B cell (primary cell): ENCODE measurements around the gene BTBD6. TPM values are rescaled to one million over a fixed set of nuclear protein-coding genes. Genes with fewer than 3 reads are reported as not detected.

Source experiments
- ATAC-seq: fragments of 200-7000 bp; cut with Tn5 transposase; one replicate; pipeline ENCODE4 v1.10.0; 2021; ENCODE audit warnings: low read depth, mild to moderate bottlenecking, moderate number of reproducible peaks, moderate library complexity
- CTCF ChIA-PET: fragments of 350-600 bp; sonication (Branson Sonifier 250); formaldehyde crosslinking; loops from one replicate; lab custom pipeline; 2021; ENCODE audit warnings: antibody characterized with exemption, inconsistent platforms; lab: Charles Lee
- POLR2A ChIA-PET: fragments of 350-600 bp; sonication (Branson Sonifier 250); formaldehyde crosslinking; loops from one replicate; lab custom pipeline; 2021; ENCODE audit warnings: antibody characterized with exemption; lab: Charles Lee
- DNase-seq: peaks from one replicate; pipeline ENCODE4 v3.0.0; 2013
- H2AFZ ChIP-seq: 2 replicates; pipeline ENCODE4 v1.6.1; 2012; ENCODE audit warnings: mild to moderate bottlenecking, low read depth, low read length; ENCODE audit not compliant: insufficient read depth, poor library complexity, severe bottlenecking
- H3K27ac ChIP-seq, 2 donors: 1 replicate in 1 of 2; 2 replicates in 1 of 2; pipeline ENCODE4 v1.5.1; 2012 to 2013; ENCODE audit warnings: low read length in 2 of 2, mild to moderate bottlenecking in 2 of 2, moderate library complexity in 1 of 2
- H3K27me3 ChIP-seq, 4 experiments: fragments of 200-600 bp in 1 of 4; sonication (generic) in 1 of 4; replicated peaks in 1 of 4; 1 replicate in 2 of 4; 2 replicates in 2 of 4; pipeline versions ENCODE4 v1.6.1 to v1.7.0; 2013 to 2016; ENCODE audit warnings: low read length in 3 of 4, mild to moderate bottlenecking in 2 of 4, mixed read lengths in 1 of 4, moderate library complexity in 1 of 4; ENCODE audit not compliant: insufficient read depth in 4 of 4, control insufficient read depth in 3 of 4; ENCODE audit errors: control extremely low read depth in 1 of 4
- H3K36me3 ChIP-seq, 2 experiments: replicated peaks in 1 of 2; 1 replicate in 1 of 2; 2 replicates in 1 of 2; pipeline versions ENCODE4 v1.6.1 to v1.7.1; 2013; ENCODE audit warnings: low read length in 1 of 2; ENCODE audit not compliant: insufficient read depth in 2 of 2, control insufficient read depth in 1 of 2; ENCODE audit errors: control extremely low read depth in 1 of 2, extremely low read depth in 1 of 2
- H3K4me1 ChIP-seq, 2 donors: fragments of 200-600 bp in 1 of 2; sonication (generic) in 1 of 2; 1 replicate in 1 of 2; 2 replicates in 1 of 2; pipeline versions ENCODE4 v1.5.1 to v1.6.1; 2013 to 2017; ENCODE audit warnings: low read length in 2 of 2; ENCODE audit not compliant: control insufficient read depth in 2 of 2, insufficient read depth in 2 of 2
- H3K4me2 ChIP-seq: replicated peaks from 2 replicates; pipeline ENCODE3; 2012; ENCODE audit warnings: mild to moderate bottlenecking, low read depth, low read length; ENCODE audit not compliant: poor library complexity, severe bottlenecking
- H3K4me3 ChIP-seq, 5 experiments: fragments of 200-600 bp in 1 of 5; sonication (generic) in 1 of 5; 1 replicate in 3 of 5; 2 replicates in 2 of 5; pipeline versions ENCODE4 v1.5.1 to v1.7.0; 2011 to 2016; ENCODE audit warnings: low read length in 4 of 5, mild to moderate bottlenecking in 4 of 5, low read depth in 2 of 5, control low read depth in 1 of 5, moderate library complexity in 1 of 5; ENCODE audit not compliant: insufficient read depth in 1 of 5; ENCODE audit errors: control extremely low read depth in 1 of 5, extremely low read depth in 1 of 5
- H3K79me2 ChIP-seq: fragments of 200-600 bp; sonication (generic); one replicate; pipeline ENCODE4 v1.6.0; 2016; ENCODE audit warnings: low read length; ENCODE audit not compliant: control insufficient read depth, insufficient read depth
- H3K9ac ChIP-seq: fragments of 200-600 bp; sonication (generic); 2 replicates; pipeline ENCODE4 v1.6.1; 2017; ENCODE audit warnings: mild to moderate bottlenecking, low read length, moderate library complexity
- H3K9me3 ChIP-seq, 3 donors: one replicate each; pipeline versions ENCODE4 v1.6.1 to v1.7.1; 2013; ENCODE audit warnings: low read length in 2 of 3; ENCODE audit not compliant: control insufficient read depth in 2 of 3, insufficient read depth in 1 of 3; ENCODE audit errors: control extremely low read depth in 1 of 3
- H4K20me1 ChIP-seq: 2 replicates; pipeline ENCODE4 v1.6.0; 2012; ENCODE audit warnings: mild to moderate bottlenecking, low read length; ENCODE audit not compliant: insufficient read depth, control insufficient read depth, poor library complexity, severe bottlenecking
- H3K27ac Mint-ChIP-seq: one replicate; pipeline ENCODE4 v1.8.0; 2021; ENCODE audit warnings: mixed read lengths
- H3K27me3 Mint-ChIP-seq: one replicate; pipeline ENCODE4 v1.8.0; 2021; ENCODE audit warnings: mixed read lengths
- H3K4me1 Mint-ChIP-seq: one replicate; pipeline ENCODE4 v1.8.0; 2021; ENCODE audit warnings: mixed read lengths
- H3K4me3 Mint-ChIP-seq: one replicate; pipeline ENCODE4 v1.8.0; 2021; ENCODE audit warnings: mixed read lengths
- H3K9me3 Mint-ChIP-seq: one replicate; pipeline ENCODE4 v1.8.0; 2022; ENCODE audit warnings: mixed read lengths; ENCODE audit not compliant: insufficient read depth
- CTCF ChIP-seq: fragments of 200-600 bp; IDR thresholded peaks from one replicate; pipeline ENCODE4 v1.8.0; 2022; ENCODE audit warnings: antibody characterized with exemption, mild to moderate bottlenecking
- EZH2 ChIP-seq: IDR thresholded peaks from 2 replicates; pipeline ENCODE4 v1.6.1; 2012; ENCODE audit warnings: borderline replicate concordance, low read depth, mild to moderate bottlenecking, moderate library complexity, low read length; ENCODE audit not compliant: insufficient read depth, poor library complexity, severe bottlenecking
- WGBS: methylation state at CpG from one replicate; pipeline ENCODE4 v1.1.5; 2013; ENCODE audit warnings: missing lambda C conversion rate; ENCODE audit not compliant: insufficient coverage; 5-methylcytosine and 5-hydroxymethylcytosine counted together
- intact Hi-C: fragments of 100-400 bp; cut with micrococcal nuclease; formaldehyde crosslinking; loops from one replicate; pipeline ENCODE4 v1.10.0; 2022
- polyA plus RNA-seq: library from polyadenylated mRNA; depleted of rRNA; stranded (reverse); fragments of >200 nt; gene quantifications from 2 replicates; pipeline ENCODE4 v1.2.3, GENCODE V29; 2012
- total RNA-seq, 2 donors: library from RNA; stranded (reverse); fragments of 120-200 nt in 1 of 2; gene quantifications; 1 replicate in 1 of 2; 2 replicates in 1 of 2; pipeline versions ENCODE4 v1.2.3 to v1.2.4, GENCODE V29; 2013 to 2022

BTBD6 gene
- total and polyA plus RNA-seq, 2 donors (not counting 1 experiment from before 2014, with no cell fraction given) = 33.4 to 36.1 TPM

GRCh38 chr14:105249182-105250007 is 1.1 kb downstream of the BTBD6 start:
- no peak for DNase-seq
- Mint-ChIP-seq H3K4me1 (peaks cover 34% of the 10 kb centered on the region), H3K9me3 (no peaks in the 10 kb centered on the region), H3K27ac (peak overlapping the region; percentile 68), H3K4me3 (peak overlapping the region; percentile 78), H3K27me3 (no peaks in the 10 kb centered on the region)
- CTCF ChIA-PET = interaction anchor here (0.6 to 1.2 kb wide), 2 partner anchors 13 to 1249 kb away, joined by 3 read pairs; no protein-coding TSS in a partner anchor
- no peak for ATAC-seq
- H3K27me3 ChIP-seq = no peaks in the 10 kb centered on the region
- H3K27ac ChIP-seq = no peak overlapping the region
- H3K4me2 ChIP-seq = peak overlapping the region; percentile 88
- H3K36me3 ChIP-seq = peaks cover 0 to 11% of the 10 kb centered on the region in 2 experiments
- TF ChIP-seq CTCF (no peak), EZH2 (no peak)
- peak overlapping the region; percentile 54 for H3K9ac ChIP-seq
- peaks cover 12% of the 10 kb centered on the region for H4K20me1 ChIP-seq
- no peaks in the 10 kb centered on the region for H3K9me3 ChIP-seq
- WGBS = 83% methylated on average over 61 of the region's 62 CpGs
- intact Hi-C loops = no loop called here
- peaks cover 20% of the 10 kb centered on the region for H3K79me2 ChIP-seq
- POLR2A ChIA-PET = interaction anchor here (2.0 kb wide), 1 partner anchor 51 kb away, joined by 7 read pairs; the partner anchor contains the start of gene BRF1
- H3K4me3 ChIP-seq = peak overlapping the region in 2 of 5 experiments; percentile 36 to 46
- peak overlapping the region; percentile 54 for H2AFZ ChIP-seq
- H3K4me1 ChIP-seq = peaks cover 10 to 16% of the 10 kb centered on the region in 2 donors

GRCh38 chr14:105250008-105250366 is 1.7 kb downstream of the BTBD6 start:
- Mint-ChIP-seq H3K4me3 (peak overlapping the region; percentile 78), H3K4me1 (peaks cover 34% of the 10 kb centered on the region), H3K27ac (peak overlapping the region; percentile 68), H3K9me3 (no peaks in the 10 kb centered on the region), H3K27me3 (no peaks in the 10 kb centered on the region)
- WGBS = 97% methylated on average over 16 of the region's 16 CpGs
- no peak overlapping the region for H2AFZ ChIP-seq
- no peaks in the 10 kb centered on the region for H3K9me3 ChIP-seq
- H3K4me2 ChIP-seq = no peak overlapping the region
- peaks cover 13% of the 10 kb centered on the region for H4K20me1 ChIP-seq
- H3K27me3 ChIP-seq = no peaks in the 10 kb centered on the region
- peaks cover 19% of the 10 kb centered on the region for H3K79me2 ChIP-seq
- TF ChIP-seq CTCF = no peak
- no peak for TF ChIP-seq EZH2
- H3K27ac ChIP-seq = no peak overlapping the region
- ATAC-seq (no peak), DNase-seq (no peak)
- intact Hi-C loops = no loop called here
- CTCF ChIA-PET = interaction anchor here (1.2 kb wide), 1 partner anchor 13 kb away, joined by 3 read pairs; no protein-coding TSS in a partner anchor
- no peak overlapping the region for H3K4me3 ChIP-seq
- POLR2A ChIA-PET = no interaction called here
- H3K9ac ChIP-seq = no peak overlapping the region
- H3K36me3 ChIP-seq = peaks cover 0 to 11% of the 10 kb centered on the region in 2 experiments
- H3K4me1 ChIP-seq = peaks cover 10 to 16% of the 10 kb centered on the region in 2 donors
